ENCODE measurements around the gene NEURL1. TPM values are rescaled to one million over a fixed set of nuclear protein-coding genes. Genes with fewer than 3 reads are reported as not detected.

NEURL1 gene
- total RNA-seq, 4 donors from 2014 or later: 0.39 to 0.63 (median 0.46) TPM

DNA sequence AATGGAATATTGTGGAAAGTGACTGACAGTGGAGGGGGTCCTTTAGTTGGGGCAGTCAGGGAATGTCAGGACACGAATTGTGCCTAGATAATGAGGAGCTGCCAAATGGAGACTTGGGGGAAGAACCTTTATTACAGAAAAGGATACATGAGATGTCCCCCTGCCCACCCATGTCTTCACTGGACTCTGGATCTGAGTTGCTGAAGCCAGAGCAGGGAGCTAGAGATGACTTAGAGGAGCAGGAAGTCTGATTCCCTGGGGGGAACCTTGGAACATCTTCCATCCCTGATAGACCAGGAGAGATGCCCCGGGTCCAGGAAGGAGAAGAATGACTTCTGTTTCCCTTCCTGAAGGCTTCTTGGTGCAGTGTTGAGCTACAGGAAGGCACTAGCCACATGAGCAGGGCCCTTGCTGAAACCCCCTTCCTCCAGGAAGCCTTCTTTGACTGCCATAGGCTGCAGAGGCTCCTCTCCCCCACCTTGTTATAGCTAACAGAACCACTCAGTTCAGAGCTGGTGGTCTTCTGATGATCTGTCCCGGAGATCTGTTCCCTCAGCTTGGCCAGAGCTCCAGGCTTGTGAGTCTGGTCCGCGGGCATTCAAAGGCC is 747 bp upstream of the NEURL1 start:
- DNase-seq (ENCODE audit: extremely low spot score): no peak
- peaks cover 19 to 29% (median 21%) of the 10 kb centered on the region in 4 donors for H3K4me1 ChIP-seq
- no peaks in the 10 kb centered on the region for H3K36me3 ChIP-seq
- TF ChIP-seq EP300 (IDR thresholded peaks at IDR 0.05) (no peak), POLR2AphosphoS5 (IDR thresholded peaks at IDR 0.05) (no peak), POLR2A (IDR thresholded peaks at IDR 0.05; ENCODE audit: low read depth) (no peak)
- TF ChIP-seq, protein P1, sequence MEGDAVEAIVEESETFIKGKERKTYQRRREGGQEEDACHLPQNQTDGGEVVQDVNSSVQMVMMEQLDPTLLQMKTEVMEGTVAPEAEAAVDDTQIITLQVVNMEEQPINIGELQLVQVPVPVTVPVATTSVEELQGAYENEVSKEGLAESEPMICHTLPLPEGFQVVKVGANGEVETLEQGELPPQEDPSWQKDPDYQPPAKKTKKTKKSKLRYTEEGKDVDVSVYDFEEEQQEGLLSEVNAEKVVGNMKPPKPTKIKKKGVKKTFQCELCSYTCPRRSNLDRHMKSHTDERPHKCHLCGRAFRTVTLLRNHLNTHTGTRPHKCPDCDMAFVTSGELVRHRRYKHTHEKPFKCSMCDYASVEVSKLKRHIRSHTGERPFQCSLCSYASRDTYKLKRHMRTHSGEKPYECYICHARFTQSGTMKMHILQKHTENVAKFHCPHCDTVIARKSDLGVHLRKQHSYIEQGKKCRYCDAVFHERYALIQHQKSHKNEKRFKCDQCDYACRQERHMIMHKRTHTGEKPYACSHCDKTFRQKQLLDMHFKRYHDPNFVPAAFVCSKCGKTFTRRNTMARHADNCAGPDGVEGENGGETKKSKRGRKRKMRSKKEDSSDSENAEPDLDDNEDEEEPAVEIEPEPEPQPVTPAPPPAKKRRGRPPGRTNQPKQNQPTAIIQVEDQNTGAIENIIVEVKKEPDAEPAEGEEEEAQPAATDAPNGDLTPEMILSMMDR (IDR thresholded peaks at IDR 0.05): no peak
- no peak overlapping the region for H3K27ac ChIP-seq (replicated peaks in 1 of 4)
- H3K9me3 ChIP-seq: no peaks in the 10 kb centered on the region
- H3K27me3 ChIP-seq: peaks cover 0 to 39% (median 12%) of the 10 kb centered on the region in 4 donors
- peak overlapping the region in 3 of 4 donors; percentile 62 to 67 (median 65) for H3K4me3 ChIP-seq
- 94% methylated on average over 1 of the region's 5 CpGs for WGBS
- intact Hi-C loops (cut with DNase I): no loop called here

DNA sequence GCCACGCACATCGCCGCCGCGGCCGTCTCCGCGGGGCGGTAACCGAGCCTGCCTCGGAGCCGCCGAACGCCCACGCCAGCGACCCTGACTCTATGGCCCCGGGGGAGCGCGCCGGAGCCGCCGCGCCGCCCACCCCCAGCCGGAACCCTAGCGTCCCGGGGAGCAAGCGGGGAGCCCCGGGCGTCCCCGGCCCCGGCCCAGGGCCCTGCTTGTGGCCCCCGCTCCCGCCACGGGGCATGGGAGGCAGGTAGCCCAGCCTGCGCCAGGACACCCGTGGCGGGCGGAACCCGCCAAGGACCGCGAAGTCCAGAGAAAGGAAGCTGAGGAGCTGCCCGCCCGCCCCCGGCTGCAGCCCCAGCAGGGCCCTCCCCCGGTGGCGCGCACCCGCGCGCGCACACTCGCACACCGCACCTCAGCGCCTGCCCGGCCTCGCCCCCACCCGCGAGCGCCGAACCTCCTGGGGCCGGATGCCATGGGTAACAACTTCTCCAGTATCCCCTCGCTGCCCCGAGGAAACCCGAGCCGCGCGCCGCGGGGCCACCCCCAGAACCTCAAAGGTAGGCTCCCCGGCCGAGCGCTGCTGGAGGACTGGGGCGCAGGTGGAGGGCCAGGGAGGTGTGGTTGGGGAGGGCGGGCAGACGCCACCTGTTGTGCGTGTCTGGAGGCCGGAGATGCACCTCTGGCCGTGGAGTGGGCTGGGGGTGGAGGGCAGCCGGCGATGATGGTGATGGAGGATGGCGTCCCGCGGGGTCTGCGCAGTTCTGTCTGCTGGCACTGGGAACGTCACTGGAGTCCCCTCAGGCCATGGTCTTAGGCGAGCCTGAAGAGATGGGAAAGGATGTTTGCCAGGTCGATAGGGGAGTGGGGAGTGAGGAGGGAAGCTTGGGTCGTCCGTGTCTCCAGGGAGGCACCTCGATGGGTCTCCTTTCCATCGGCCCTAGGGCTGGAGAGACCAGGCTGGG is 692 bp downstream of the NEURL1 start:
- H3K27ac ChIP-seq (replicated peaks in 1 of 4): no peak overlapping the region
- peaks cover 0 to 47% (median 12%) of the 10 kb centered on the region in 4 donors for H3K27me3 ChIP-seq
- peak overlapping the region; percentile 62 to 70 (median 66) for H3K4me3 ChIP-seq
- intact Hi-C loops (cut with DNase I): no loop called here
- H3K36me3 ChIP-seq: no peaks in the 10 kb centered on the region
- WGBS: 33% methylated on average over 4 of the region's 92 CpGs
- TF ChIP-seq, protein P1 (IDR thresholded peaks at IDR 0.05): no peak
- no peak for TF ChIP-seq POLR2A (IDR thresholded peaks at IDR 0.05; ENCODE audit: low read depth)
- TF ChIP-seq EP300 (IDR thresholded peaks at IDR 0.05): no peak
- TF ChIP-seq POLR2AphosphoS5 (IDR thresholded peaks at IDR 0.05): no peak
- H3K9me3 ChIP-seq: no peaks in the 10 kb centered on the region
- no peak for DNase-seq (ENCODE audit: extremely low spot score)
- H3K4me1 ChIP-seq: peaks cover 19 to 29% (median 21%) of the 10 kb centered on the region in 4 donors

DNA sequence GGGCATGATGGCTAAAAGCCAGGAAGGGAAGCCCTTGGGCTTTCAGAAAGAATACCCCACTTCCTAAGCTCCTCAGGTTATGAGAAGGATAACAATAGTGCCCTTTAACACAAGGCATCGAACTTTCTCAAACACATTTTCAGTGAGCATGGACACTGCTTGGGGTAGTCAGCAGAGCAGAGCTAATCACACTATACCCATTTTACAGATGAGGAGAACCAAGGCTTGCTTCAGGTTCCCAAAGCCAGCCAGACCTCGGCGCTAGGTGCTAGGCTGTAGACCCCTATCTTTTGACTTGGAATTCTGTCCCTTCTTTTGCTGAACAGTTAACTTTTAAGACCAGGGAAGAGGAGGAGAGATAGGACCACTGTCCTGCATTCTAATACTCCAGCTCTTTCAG is 1.8 kb downstream of the NEURL1 start:
- H3K9me3 ChIP-seq: no peaks in the 10 kb centered on the region
- DNase-seq (ENCODE audit: extremely low spot score): no peak
- 97% methylated on average over 3 of the region's 3 CpGs for WGBS
- peaks cover 19 to 29% (median 21%) of the 10 kb centered on the region in 4 donors for H3K4me1 ChIP-seq
- TF ChIP-seq, protein P1 (IDR thresholded peaks at IDR 0.05): no peak
- no peak for TF ChIP-seq POLR2A (IDR thresholded peaks at IDR 0.05; ENCODE audit: low read depth)
- no peak for TF ChIP-seq POLR2AphosphoS5 (IDR thresholded peaks at IDR 0.05)
- no peak for TF ChIP-seq EP300 (IDR thresholded peaks at IDR 0.05)
- no peak overlapping the region for H3K27ac ChIP-seq (replicated peaks in 1 of 4)
- H3K27me3 ChIP-seq: peaks cover 0 to 53% (median 12%) of the 10 kb centered on the region in 4 donors
- H3K36me3 ChIP-seq: no peaks in the 10 kb centered on the region
- H3K4me3 ChIP-seq: no peak overlapping the region
- intact Hi-C loops (cut with DNase I): no loop called here

DNA sequence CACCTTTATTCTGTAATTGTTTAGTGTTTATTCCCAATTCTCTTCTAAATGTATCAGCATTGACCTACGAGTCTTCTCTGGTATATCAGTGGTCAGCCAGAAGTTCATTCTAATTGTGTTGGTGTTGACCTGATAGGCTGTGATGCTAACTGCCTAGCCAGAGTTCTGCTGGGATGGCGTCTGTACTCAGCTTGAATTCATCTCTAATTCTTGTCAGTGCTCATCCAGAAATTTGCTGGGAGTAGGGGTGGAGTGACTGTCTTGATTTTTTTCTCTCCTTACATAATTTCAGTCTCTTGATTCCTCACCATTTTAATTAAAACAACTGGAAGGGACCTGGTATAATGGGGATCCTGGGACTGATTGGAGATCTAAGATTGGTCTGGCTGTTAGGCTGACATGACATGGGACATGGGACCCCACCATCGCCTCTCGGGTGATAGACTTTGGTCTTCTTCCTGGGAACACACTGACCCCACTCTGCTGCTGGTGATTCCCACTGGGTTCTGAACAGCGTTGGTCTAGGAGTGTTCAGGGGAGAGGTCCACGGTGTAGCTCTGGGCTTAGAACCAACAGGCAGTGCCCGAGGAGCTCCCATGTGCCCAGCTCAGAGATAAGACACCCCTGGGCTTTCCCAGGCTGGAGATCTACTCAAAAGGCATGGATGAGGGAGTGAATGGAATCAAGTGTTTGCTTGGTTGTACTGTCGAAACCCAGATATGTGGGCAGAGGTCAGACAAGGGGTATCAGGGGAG is 3.8 kb downstream of the NEURL1 start:
- intact Hi-C loops (cut with DNase I): no loop called here
- no peak for DNase-seq (ENCODE audit: extremely low spot score)
- Histone ChIP-seq H3K4me3 (no peak overlapping the region), H3K9me3 (no peaks in the 10 kb centered on the region), H3K27me3 (peaks cover 0 to 54% (median 12%) of the 10 kb centered on the region in 4 donors), H3K36me3 (no peaks in the 10 kb centered on the region), H3K4me1 (peaks cover 13 to 22% (median 19%) of the 10 kb centered on the region in 4 donors), H3K27ac (replicated peaks in 1 of 4) (no peak overlapping the region)
- no peak for TF ChIP-seq POLR2A (IDR thresholded peaks at IDR 0.05; ENCODE audit: low read depth)
- no peak for TF ChIP-seq POLR2AphosphoS5 (IDR thresholded peaks at IDR 0.05)
- TF ChIP-seq, protein P1 (IDR thresholded peaks at IDR 0.05): no peak
- no peak for TF ChIP-seq EP300 (IDR thresholded peaks at IDR 0.05)
- WGBS: 86% methylated on average over 8 of the region's 8 CpGs

Data from esophagus muscularis mucosa (tissue), 4 donors.